Keratinocyte (primary cell): ENCODE measurements around the gene OLR1.
"Not testable (repeated sequence)": the region's sequence is repeated elsewhere in the genome, so short reads cannot be mapped to it uniquely, and the experiment has no call there.

Experiments
- EZH2 ChIP-seq: IDR thresholded peaks from one replicate; pipeline ENCODE4 v1.6.1; 2012; ENCODE audit warnings: inconsistent platforms, mild to moderate bottlenecking, low read length, moderate library complexity
- TF ChIP-seq, protein P1 (sequence below), 3 experiments: IDR thresholded peaks in 1 of 3; conservative IDR thresholded peaks in 1 of 3; optimal IDR thresholded peaks in 1 of 3; 2 replicates in 2 of 3; 3 replicates in 1 of 3; pipeline versions ENCODE3 to v1.5.1; 2011; ENCODE audit warnings: low read length in 3 of 3, mild to moderate bottlenecking in 3 of 3, moderate library complexity in 2 of 3, control low read depth in 1 of 3, inconsistent platforms in 1 of 3; ENCODE audit not compliant: insufficient read depth in 2 of 3; ENCODE audit errors: extremely low read depth in 1 of 3

DNA sequence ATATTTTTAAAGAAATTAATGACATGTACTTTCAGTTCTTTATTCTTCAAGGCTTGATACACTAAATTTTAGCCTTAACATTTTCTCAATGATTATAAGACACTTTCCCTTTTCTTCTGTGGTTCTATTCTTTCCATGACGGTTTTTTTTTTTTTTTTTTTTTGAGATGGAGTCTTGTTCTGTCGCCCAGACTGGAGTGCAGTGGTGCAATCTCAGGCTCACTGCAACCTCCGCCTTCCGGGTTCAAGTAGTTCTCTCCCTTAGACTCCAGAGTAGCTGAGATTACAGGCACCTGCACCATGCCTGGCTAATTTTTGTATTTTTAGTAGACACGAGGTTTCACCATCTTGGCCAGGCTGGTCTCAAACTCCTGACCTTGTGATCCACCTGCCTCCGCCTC, 15.0 kb upstream of the OLR1 start:
- TF ChIP-seq, protein P1, sequence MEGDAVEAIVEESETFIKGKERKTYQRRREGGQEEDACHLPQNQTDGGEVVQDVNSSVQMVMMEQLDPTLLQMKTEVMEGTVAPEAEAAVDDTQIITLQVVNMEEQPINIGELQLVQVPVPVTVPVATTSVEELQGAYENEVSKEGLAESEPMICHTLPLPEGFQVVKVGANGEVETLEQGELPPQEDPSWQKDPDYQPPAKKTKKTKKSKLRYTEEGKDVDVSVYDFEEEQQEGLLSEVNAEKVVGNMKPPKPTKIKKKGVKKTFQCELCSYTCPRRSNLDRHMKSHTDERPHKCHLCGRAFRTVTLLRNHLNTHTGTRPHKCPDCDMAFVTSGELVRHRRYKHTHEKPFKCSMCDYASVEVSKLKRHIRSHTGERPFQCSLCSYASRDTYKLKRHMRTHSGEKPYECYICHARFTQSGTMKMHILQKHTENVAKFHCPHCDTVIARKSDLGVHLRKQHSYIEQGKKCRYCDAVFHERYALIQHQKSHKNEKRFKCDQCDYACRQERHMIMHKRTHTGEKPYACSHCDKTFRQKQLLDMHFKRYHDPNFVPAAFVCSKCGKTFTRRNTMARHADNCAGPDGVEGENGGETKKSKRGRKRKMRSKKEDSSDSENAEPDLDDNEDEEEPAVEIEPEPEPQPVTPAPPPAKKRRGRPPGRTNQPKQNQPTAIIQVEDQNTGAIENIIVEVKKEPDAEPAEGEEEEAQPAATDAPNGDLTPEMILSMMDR (optimal IDR thresholded peaks at IDR 0.05 in 1 of 3, IDR thresholded peaks at IDR 0.05 in 1 of 3, conservative IDR thresholded peaks at IDR 0.05 in 1 of 3; ENCODE audit: extremely low read depth in 1 of 3, insufficient read depth in 2 of 3, low read length in 3 of 3) = not testable (repeated sequence)
- not testable (repeated sequence) for TF ChIP-seq EZH2
